Measurements from ENCODE around the gene TNFSF13. TPM values are rescaled to one million over a fixed set of nuclear protein-coding genes. Genes with fewer than 3 reads are reported as not detected.

The TNFSF13 gene, protein sequence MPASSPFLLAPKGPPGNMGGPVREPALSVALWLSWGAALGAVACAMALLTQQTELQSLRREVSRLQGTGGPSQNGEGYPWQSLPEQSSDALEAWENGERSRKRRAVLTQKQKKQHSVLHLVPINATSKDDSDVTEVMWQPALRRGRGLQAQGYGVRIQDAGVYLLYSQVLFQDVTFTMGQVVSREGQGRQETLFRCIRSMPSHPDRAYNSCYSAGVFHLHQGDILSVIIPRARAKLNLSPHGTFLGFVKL
- total RNA-seq (14.7 and 16.0 TPM in 2 replicates), polyA plus RNA-seq (18.1 and 20.2 TPM in 2 replicates), polyA minus RNA-seq (7.7 and 17.5 TPM in 2 replicates)
- total RNA-seq (2013) = 13.2 TPM

DNA sequence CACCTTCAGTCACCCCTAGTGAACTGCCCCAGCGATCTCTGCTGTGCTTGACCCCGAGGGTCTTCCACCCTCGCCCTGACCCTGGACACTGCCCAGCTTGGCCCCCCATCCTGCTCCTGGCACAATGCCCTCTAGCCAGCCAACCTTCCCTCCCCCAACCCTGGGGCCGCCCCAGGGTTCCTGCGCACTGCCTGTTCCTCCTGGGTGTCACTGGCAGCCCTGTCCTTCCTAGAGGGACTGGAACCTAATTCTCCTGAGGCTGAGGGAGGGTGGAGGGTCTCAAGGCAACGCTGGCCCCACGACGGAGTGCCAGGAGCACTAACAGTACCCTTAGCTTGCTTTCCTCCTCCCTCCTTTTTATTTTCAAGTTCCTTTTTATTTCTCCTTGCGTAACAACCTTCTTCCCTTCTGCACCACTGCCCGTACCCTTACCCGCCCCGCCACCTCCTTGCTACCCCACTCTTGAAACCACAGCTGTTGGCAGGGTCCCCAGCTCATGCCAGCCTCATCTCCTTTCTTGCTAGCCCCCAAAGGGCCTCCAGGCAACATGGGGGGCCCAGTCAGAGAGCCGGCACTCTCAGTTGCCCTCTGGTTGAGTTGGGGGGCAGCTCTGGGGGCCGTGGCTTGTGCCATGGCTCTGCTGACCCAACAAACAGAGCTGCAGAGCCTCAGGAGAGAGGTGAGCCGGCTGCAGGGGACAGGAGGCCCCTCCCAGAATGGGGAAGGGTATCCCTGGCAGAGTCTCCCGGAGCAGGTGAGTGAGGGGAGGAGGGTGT, at the start of gene TNFSF13:
TNFSF13 (plus strand) TSS at position 207 of the 776 bp plus-strand sequence; CDS start at position 497, 290 bp downstream.
- Histone ChIP-seq H3K27me3 (replicated peaks in 1 of 4; ENCODE audit: control extremely low read depth in 1 of 4, control insufficient read depth in 3 of 4, insufficient read depth in 4 of 4, low read length in 3 of 4) (no peaks in the 10 kb centered on the region), H3K79me2 (ENCODE audit: control insufficient read depth, insufficient read depth, low read length) (peaks cover 32% of the 10 kb centered on the region), H3K9me3 (ENCODE audit: control extremely low read depth in 1 of 3, control insufficient read depth in 2 of 3, insufficient read depth in 1 of 3, low read length in 2 of 3) (no peaks in the 10 kb centered on the region), H2AFZ (ENCODE audit: insufficient read depth, low read depth, low read length, poor library complexity, severe bottlenecking) (peak within 1 kb of the TSS; percentile 92), H3K27ac (ENCODE audit: low read length in 2 of 2) (peak within 1 kb of the TSS; percentile 97), H3K36me3 (replicated peaks in 1 of 2; ENCODE audit: control extremely low read depth in 1 of 2, control insufficient read depth in 1 of 2, extremely low read depth in 1 of 2, insufficient read depth in 2 of 2, low read length in 1 of 2) (peaks cover 0 to 9% of the 10 kb centered on the region in 2 experiments), H3K4me2 (replicated peaks; ENCODE audit: low read depth, low read length, poor library complexity, severe bottlenecking) (peak within 1 kb of the TSS; percentile 96), H3K4me1 (ENCODE audit: control insufficient read depth in 2 of 2, insufficient read depth in 2 of 2, low read length in 2 of 2) (peaks cover 44 to 64% of the 10 kb centered on the region in 2 donors), H3K9ac (ENCODE audit: low read length) (peak within 1 kb of the TSS; percentile 78), H4K20me1 (ENCODE audit: control insufficient read depth, insufficient read depth, low read length, poor library complexity, severe bottlenecking) (peaks cover 14% of the 10 kb centered on the region), H3K4me3 (ENCODE audit: control extremely low read depth in 1 of 5, extremely low read depth in 1 of 5, insufficient read depth in 1 of 5, low read depth in 2 of 5, low read length in 4 of 5) (peak within 1 kb of the TSS; percentile 53 to 74 (median 60))
- peak within 1 kb of the TSS; percentile 98 for H3K27ac Mint-ChIP-seq
- TF ChIP-seq EZH2 (IDR thresholded peaks at IDR 0.05; ENCODE audit: borderline replicate concordance, insufficient read depth, low read depth, low read length, poor library complexity, severe bottlenecking) = no peak
- TF ChIP-seq, protein P1, sequence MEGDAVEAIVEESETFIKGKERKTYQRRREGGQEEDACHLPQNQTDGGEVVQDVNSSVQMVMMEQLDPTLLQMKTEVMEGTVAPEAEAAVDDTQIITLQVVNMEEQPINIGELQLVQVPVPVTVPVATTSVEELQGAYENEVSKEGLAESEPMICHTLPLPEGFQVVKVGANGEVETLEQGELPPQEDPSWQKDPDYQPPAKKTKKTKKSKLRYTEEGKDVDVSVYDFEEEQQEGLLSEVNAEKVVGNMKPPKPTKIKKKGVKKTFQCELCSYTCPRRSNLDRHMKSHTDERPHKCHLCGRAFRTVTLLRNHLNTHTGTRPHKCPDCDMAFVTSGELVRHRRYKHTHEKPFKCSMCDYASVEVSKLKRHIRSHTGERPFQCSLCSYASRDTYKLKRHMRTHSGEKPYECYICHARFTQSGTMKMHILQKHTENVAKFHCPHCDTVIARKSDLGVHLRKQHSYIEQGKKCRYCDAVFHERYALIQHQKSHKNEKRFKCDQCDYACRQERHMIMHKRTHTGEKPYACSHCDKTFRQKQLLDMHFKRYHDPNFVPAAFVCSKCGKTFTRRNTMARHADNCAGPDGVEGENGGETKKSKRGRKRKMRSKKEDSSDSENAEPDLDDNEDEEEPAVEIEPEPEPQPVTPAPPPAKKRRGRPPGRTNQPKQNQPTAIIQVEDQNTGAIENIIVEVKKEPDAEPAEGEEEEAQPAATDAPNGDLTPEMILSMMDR (IDR thresholded peaks at IDR 0.05) = no peak
- ChIA-PET CTCF (interaction anchor here (0.7 to 25.0 kb wide), 7 partner anchors 11 to 513 kb away, joined by 3 to 666 read pairs (median 9); partner anchors contain the start of genes MPDU1, TMEM102 and TNFSF12), POLR2A (interaction anchor here (0.6 to 4.3 kb wide), 6 partner anchors 9 to 223 kb away, joined by 3 to 32 read pairs (median 6); partner anchors contain the start of gene ACAP1)
- no peak for ATAC-seq (ENCODE audit: low read depth)
- peaks cover 62% of the 10 kb centered on the region for H3K4me1 Mint-ChIP-seq
- no peaks in the 10 kb centered on the region for H3K27me3 Mint-ChIP-seq
- peak within 1 kb of the TSS; percentile 97 for H3K4me3 Mint-ChIP-seq
- no peaks in the 10 kb centered on the region for H3K9me3 Mint-ChIP-seq (ENCODE audit: insufficient read depth)
- intact Hi-C loops (cut with micrococcal nuclease) = no loop called here
- 7% methylated on average over 11 of the region's 16 CpGs for WGBS (ENCODE audit: insufficient coverage)
- DNase-seq = peak; percentile 60
